ENCODE results near the gene PDAP1.
"Not testable (repeated sequence)": the region's sequence is repeated elsewhere in the genome, so short reads cannot be mapped to it uniquely, and the experiment has no call there.

The PDAP1 gene

DNA sequence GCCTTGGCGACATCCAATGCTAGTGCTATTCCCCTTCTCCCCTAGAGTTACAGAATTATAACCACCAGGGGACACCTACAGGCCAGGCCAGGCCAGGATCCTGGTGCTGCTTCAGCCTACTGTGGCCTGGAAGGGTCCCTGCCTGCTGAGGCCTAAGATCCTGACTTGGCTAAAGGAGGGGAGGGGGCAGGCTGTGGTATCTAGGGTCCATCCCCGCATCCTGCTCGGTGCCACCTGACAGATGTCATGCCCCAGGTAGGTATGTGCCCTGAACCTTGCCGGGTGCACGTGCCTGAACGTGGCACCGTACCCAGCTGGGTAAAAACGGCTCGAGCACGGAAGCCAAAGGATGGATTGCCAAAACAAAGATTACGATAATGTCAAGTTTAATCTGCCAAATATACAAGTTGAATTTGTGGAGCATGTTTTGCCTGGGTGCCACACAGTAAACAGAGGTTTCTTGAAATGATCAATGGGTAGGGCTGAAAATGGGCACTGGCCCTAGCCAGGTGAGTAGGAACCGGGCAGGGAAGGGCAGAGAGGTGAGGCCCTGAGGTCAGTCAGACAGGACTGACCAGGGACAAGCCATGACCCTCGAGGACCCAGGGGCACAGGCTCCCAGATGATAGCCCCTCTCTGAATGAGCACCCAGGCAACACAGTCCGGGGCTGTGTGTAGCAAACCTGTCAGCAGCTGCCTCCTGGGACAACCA is 12.6 kb downstream of the PDAP1 start:
- DNase-seq: no peak

DNA sequence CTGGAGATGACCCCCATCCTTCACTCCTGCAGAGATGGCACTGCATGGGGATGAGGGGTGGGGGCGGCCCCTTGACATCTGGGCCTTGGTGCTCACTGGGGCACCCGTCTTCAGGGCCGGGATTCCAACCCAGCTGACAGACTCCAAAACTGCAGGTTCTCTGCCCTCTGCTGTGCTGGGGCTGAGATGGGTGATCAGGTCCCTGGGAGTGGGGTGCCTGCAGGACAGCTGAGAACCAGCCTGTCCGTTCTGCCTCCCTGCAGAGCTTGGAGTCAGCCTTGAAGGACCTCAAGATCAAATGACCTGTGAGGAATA is 14.3 kb downstream of the PDAP1 start:
- no peak for DNase-seq

DNA sequence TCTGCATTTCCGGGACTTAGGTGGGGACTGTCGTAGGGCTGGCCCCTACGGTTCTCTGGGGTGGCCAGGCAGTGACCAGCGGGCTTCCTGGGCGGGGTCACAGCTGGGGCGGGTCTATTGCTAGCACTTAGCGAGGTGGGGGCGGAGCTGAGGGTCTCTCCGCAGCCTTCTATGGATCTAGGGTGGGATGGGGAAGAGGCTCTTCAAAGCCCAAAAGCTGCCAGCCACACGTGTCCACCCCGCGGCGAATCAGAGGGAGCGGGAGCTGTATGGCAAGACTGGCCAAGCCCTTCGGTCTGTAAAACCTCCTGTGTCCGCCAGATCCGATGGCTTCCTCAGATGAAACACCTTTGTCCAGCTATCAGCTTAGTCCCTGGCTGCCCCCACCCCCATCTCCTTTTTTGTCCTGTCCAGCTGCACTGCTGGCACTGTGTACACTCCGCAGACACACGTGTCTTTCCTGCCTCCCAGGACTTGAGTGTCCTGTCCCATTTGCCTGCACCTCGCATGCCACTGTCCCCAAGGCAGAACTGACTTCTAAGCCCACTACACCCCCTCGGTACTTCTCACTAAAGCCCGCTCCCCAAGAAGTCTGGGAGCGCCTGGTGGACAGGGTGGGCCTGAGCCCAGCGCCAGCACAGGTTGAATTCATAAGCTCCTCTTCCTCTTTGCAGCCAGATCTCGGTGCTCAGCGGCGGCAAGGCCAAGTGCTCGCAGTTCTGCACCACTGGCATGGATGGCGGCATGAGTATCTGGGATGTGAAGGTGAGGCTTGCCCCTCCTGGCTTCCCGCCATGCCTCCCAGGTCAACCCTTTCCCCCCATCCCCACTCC is 14.8 kb downstream of the PDAP1 start:
- no peak for DNase-seq

DNA sequence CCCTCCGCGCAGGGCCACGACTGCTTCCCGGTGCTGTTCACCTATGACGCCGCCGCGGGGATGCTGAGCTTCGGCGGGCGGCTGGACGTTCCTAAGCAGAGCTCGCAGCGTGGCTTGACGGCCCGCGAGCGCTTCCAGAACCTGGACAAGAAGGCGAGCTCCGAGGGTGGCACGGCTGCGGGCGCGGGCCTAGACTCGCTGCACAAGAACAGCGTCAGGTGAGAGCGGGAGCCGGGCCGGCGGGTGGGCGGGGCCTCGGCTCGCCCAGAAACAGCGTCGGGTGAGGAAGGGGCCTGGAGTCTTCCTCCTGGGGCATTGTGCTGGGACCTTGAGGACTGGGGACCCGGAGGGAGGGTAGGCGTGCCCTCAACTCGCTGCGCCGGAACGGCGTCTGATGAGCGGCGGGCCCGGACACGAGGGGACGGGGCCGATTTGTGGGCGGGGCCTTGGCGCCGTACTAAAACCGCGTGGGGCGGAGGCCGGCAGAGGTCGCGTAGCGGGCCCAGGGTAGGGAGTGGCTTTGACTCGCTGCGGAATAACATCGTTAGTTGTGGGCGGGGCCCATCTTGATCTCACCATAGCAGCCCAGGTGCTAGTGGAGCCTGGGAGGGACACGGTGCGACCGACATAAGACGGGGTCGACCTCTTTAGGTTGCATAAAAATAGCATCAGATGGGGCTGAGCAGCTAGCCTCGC is 15.6 kb downstream of the PDAP1 start:
- no peak for DNase-seq

DNA sequence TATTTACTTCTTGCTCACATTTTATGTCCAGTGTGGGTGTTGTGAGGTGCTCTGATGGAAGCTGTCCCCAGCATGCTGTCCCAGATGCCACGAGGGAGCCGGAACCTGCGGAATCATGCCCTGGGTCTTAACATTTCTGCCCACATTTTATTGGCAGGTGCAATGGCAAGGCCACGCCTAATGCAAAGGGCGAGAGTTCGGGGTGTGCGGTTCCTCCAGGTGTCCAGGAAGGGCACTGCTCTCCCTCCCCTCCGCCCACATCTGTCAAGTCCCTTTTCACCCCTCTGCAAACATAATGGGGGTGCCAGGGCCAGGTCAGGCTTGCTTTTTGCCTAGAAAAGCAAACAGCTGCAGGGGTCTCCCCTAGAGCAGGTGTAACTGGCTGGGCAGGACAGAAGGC is 16.4 kb downstream of the PDAP1 start:
- DNase-seq: no peak

DNA sequence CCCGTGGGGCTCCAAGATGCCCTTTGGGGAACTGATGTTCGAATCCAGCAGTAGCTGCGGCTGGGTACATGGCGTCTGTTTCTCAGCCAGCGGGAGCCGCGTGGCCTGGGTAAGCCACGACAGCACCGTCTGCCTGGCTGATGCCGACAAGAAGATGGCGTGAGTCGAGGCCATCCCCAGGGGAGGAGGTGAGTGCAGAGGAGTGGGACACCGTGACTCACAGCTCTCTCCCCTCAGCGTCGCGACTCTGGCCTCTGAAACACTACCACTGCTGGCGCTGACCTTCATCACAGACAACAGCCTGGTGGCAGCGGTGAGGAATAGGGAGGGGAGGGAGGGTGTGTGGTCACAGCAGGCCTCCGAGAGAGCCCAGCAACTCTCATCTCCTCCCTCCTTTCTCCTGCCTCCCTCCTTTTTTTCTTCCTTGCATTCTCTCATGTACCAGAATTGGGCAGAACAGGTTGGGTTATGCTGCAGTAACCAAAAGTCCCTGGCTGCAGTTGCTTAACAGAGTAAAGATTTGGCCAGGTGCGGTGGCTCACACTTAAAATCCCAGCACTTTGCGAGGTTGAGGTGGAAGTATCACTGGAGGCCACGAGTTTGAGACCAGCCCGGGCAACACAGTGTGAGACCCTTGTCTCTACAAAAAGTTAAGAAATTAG is 17.3 kb downstream of the PDAP1 start:
- DNase-seq: no peak

DNA sequence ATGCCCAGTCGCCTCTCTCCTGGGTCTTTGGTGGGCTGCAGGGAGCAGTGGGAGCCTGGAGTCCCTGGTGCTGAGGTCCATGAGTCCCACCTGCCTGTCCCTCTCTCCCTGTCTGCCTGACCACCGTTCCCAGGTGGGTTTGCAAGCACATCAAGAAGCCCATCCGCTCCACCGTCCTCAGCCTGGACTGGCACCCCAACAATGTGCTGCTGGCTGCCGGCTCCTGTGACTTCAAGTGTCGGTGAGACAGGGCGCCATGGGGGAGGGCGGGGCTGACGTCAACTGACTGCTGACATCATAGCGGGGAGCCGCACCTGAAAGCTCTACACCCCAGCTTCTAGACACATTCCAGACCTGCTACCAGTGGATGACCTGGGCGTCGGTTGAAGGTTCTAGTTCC is 18.6 kb downstream of the PDAP1 start:
- no peak for DNase-seq

DNA sequence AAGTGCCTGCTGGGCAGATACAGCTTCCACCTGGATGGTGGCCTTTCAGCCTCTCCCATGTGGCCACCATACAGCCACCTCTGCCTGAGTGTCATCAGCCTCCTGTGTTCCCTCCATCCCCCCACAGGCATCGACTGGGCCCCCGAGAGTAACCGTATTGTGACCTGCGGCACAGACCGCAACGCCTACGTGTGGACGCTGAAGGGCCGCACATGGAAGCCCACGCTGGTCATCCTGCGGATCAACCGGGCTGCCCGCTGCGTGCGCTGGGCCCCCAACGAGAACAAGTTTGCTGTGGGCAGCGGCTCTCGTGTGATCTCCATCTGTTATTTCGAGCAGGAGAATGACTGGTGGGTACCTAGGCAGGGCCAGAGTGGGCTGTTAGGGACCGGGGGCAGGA is 20.5 kb downstream of the PDAP1 start:
- DNase-seq: no peak

DNA sequence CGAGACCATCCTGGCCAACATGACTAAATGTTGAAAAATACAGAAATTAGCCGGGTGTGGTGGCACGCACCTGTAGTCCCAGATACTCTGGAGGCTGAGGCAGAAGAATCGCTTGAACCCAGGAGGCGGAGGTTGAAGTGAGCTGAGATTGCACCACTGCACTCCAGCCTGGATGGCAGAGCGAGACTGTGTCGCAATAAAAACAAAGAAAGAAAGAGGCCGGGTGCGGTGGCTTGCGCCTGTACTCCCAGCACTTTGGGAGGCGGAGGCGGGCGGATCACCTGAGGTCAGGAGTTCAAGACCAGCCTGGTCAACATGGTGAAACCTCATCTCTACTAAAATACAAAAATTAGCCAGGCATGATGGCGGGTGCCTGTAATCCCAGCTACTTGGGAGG is 21.2 kb downstream of the PDAP1 start:
- DNase-seq: not testable (repeated sequence)

DNA sequence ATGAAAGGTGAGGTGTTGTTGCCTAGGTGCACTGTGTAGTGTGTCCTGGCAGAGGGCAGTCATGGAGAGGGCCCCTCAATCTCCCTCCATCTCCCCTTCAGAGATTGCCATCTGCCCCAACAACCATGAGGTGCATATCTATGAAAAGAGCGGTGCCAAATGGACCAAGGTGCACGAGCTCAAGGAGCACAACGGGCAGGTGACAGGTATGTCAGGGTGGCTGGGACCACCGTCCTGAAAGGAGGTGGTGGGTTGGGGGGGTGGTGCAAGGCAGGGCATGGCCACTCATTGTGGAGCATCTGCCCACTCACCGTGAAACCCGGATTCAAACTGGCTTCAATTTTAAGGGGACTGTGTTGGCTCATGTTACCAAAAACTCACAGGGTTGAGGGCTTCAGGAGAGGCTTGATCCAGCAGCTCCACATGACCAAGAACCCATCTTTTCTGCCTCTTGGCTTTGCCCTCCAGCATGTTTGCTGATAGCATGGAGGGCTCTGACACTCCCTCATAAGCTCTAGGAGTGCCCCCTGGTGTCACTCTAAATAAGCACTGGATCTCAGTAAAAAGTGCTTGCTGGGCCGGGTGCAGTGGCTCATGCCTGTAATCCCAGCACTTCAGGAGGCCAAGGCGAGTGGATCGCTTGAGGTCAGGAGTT is 21.7 kb downstream of the PDAP1 start:
- no peak for DNase-seq

DNA sequence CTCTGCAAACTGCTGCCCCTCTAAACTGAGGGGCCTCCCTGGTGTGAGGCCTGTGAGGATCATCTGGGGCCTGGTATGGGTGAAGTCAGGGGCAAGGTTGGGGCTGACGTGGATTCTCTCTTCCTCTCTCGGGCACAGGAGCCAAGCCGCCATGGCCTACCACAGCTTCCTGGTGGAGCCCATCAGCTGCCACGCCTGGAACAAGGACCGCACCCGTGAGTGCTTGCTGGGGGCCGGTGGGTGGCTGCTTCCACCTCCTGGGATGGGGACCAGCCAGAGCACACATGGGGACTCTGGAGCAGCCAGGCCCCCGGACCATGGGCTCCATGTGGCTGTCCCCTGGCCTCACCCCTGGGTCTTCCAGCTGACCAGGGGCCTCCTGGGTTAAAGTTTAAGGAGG is 22.8 kb downstream of the PDAP1 start:
- no peak for DNase-seq

DNA sequence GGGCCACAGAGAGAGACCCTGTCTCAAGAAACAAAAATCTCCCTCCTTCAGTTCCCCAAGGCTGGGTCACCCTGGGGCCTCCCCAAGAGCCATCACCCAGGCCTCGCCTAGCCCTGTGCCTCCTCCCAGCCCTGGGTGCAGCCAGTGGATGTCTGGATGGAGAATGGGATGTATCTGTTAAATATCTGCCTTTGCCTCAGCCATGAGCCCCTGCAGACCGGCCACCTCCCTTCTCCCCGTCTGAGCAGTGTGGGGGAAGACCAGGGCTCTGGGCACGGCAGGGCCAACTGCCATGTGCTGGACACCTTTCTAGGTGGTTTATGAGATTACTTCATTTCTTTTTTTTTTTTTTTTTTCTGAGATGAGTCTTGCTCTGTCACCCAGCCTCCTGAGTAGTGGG is 23.9 kb downstream of the PDAP1 start:
- no peak for DNase-seq

DNA sequence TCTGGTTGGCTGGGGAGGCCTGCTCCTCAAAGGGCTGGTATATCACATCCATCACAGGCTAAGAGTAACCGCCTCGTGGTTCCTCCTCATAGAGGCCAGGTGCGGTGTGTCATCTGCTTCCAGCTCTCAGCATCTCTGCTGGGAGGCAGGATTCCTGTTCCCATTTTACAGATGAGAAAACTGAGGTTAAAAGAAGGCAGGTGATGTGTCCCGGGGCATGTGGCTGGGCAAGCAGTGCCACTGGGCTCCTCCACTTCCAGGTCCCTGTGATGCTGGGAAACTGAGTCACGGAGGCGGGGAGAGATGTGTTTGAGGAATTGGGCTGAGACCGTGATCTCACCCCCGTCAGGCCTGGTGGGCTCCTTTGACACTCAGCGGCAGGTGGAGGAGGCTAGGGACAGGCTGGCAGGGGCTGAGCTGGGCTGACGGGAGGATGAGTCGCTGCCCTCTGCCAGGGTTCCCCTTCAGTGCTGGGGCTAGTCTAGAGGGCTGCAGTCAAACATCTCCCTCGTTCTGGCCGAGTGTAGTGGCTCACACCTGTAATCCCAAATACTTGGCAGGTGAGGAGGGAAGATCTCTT is 24.5 kb downstream of the PDAP1 start:
- DNase-seq: no peak

DNA sequence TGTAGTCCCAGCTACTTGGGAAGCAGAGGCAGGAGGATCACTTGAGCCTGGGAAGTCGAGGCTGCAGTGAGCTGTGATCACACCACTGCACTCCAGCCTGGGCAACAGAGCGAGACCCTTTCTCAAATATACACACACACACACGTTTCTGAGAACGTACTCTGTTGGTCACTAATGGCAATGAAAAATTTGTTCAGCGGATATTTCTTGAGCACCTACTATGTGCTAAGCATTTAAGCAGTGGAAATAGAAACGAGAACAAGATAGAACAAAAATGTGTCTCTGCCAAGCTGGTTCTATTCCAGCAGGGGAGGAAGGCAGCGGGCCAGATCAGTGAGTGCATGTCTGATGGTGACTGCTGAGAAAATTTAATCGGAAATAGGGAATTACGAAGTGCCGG is 25.2 kb downstream of the PDAP1 start:
- no peak for DNase-seq

DNA sequence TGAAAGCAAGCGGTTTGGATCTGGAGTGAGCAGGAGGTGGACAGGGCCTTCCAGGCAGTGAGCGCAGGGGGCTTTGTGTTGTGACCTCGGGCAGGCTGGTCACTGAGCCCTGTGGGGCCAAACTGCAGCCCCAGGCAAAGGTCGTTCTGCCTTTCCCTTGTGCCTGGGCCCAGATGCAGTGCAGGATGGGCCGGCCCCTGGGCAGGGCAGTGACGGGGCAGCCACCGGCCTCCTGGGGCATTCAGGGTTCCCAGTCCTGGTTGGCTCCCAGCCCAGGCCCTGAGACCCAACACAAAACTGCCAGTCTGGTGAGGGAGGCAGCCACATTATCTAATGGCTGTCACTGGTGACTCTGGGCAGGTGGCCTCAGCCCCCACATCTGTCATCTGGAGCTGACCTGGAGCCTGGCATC is 26.7 kb downstream of the PDAP1 start:
- no peak for DNase-seq

DNA sequence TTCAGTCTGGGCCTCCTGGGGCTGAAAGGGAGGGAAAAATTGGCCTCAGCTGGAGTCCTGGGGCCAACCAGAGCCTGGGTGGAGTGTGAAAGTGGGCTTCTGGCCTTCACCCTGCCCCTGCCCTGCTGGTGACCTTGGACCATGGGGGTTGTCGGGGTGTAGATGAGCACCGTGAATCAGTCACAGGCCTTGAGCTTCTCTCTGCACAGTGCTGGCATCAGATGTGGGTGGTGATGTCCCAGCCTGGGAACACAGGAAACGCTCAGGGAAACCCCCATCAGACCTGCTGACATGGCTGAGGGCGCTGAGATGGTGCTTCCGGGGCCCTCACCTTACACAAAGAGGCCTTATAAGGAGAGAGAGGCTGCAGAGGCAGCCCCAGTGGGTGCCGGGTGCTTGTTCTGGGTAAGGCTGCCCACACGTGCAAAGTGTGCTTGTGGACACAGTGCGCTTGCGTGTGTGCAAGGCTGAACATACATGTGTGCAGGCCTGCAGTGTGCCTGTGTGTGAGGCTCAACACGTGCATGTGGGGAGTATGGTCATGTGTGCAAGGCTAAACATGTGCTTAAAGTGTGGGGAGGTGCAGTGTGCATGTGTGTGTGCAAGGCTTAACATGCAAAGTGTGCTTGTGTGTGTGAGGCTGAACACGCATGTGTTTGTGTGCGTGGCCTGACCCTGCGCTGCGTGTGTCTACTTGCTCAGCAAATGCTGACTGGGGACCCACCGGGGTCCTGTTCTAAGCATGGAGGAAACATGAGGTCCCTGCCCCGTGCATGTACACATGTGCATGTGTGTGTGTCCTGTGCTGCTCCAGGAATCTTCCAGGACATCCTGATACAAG is 27.4 kb downstream of the PDAP1 start:
- no peak for DNase-seq

DNA sequence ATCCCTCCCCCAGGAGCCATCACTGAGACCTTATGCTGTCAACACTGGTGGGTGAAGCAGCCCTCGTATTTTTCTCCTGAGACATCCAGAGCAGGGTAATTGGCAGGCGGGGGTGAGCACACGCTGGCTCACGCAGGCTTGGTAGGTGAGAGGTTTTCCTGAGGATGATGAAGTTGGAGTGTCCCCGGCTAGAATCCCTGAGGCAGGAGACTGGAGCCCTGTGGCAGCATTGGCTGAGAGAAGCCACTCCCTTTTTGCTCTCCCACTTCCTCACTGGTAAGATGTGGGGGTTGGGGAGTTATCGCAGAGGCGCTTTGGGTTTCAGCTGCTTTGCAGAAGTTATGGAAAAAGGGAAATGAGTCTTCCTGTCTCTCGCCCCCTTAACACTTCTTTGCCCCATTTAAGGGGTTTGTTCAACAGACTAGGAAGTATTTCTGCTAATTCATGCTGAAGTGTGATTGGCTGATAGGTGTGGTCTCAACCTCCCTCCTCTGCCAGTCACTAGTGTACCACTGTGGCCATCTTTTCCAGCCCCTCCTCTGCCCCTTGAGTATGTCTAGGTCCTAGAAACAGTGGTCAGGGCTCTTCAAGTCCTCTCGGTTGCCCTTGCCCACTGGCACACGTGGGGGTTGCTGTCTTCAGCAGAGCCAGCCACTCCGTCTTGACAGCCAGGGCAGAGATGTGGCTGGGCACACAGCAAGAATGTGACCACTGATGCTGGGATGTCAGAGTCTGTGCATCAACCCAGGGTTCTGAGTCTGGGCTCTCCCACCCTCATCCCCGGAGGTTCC is 28.2 kb downstream of the PDAP1 start:
- no peak for DNase-seq

DNA sequence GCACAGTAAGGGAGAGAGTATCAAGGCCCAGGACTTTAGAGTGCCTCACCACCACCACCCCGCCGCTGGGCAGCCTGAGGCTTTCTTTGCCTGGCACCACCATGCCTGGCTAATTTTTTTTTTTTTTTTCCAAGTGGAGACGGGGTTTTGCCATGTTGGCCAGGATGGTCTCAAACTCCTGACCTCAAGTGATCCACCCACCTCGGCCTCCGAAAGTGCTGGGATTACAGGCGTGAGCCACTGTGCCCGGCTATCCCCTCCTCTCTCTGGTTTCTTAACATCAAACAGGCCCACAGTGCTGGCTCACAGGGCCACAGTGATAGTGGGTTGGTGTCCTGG is 28.7 kb downstream of the PDAP1 start:
- DNase-seq: not testable (repeated sequence)

DNA sequence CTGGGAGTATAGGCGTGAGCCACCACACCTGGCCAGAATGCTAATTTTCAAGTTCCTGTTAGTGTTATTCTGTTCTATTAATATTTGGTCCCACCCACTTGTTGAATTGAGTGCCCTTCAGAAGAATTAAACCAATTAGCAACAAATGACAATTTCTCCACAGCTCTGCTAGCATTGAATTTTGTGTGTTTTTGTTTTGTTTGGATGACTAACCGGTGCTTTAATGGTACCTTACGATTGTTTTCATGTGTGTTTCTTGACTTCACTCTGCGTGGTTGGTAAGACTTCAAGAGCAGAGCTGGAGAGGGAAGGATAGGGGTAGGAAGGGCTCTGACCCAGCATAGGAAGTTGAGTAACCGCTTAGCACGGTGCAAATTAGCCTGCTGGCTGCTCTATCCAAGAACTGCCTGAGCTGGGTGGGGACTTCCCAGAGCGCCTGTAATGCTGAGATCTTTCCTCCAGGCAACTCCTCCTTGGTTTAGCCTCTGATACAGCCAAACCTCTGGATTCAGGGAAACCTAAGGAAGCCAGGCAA is 29.3 kb downstream of the PDAP1 start:
- no peak for DNase-seq

DNA sequence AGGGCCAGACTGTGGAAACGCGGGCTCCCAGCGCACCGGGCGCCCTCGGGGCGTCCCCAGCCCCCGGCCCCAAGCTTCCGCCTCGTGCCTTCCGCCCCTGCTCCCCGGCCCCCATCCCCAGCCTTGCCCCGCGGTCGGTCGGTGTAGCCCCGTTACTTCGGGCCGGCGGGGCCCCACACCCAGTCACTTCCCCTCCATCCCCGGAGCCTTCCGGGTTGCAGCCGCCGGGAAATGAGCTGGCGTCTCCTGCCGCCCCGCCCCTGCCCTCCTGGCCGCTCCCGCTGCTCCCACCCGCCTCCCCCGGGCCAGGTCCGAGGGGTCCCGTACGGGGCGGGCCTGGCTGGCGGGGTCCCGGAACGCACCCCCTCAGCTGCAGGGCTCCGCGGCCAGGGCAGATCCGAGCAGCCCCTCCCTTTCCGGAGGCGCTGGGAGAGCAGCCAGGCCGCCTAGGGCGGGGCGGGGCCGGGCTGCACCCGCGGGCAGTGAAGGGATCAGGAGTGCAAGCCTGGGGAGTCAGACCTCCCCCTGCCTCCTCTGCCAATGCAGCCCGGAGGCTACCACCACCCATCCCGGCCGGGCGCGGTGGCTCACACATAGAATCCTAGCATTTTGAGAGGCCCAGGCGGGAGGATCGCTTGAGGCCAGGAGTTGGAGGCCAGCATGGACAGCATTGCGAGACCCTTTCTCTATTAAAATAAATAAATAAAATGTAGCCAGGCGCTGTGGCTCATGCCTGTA is 33.2 kb downstream of the PDAP1 start:
- no peak for DNase-seq

All from NCI-H446 treated with DMSO at 0.1 percent for 48 hours (cell line).